Esophagus mucosa (tissue), 1 donor: Measurements from ENCODE around the gene ELMO1. TPM values are rescaled to one million over a fixed set of nuclear protein-coding genes. Genes with fewer than 3 reads are reported as not detected.
A peak's percentile ranks its signal among the peaks of the same experiment; 100 is the strongest.

Experiments used
- ATAC-seq: fragments of 200-7000 bp; cut with Tn5 transposase; one replicate; pipeline ENCODE4 v1.9.1; 2020
- total RNA-seq: library from RNA; stranded (reverse); gene quantifications from one replicate; pipeline ENCODE4 v1.2.4, GENCODE V29; 2023
- donor health status: DM: yes; HTN: yes; CAD: no.

Gene ELMO1
- total RNA-seq, 1 donor from 2014 or later: 4.0 TPM

DNA sequence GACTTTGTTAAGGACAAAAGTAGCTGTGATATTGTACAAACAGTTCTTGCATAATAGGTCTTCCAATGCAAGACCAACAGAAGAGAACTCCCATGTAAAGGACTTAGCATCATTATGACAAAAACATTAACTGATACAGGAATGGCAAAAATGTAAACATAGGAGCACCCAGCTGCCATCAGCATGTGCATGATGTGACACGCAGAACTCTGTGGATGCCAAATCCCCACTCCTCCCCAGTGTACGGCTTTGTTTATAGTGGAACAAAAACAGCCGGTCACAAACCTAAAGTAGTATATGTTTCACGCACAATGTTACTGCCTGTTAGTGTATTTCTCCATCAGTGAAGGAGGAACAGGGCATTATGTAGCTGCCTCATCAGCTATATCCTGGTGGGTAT, 408.3 kb downstream of the ELMO1 start:
- no peak for ATAC-seq

DNA sequence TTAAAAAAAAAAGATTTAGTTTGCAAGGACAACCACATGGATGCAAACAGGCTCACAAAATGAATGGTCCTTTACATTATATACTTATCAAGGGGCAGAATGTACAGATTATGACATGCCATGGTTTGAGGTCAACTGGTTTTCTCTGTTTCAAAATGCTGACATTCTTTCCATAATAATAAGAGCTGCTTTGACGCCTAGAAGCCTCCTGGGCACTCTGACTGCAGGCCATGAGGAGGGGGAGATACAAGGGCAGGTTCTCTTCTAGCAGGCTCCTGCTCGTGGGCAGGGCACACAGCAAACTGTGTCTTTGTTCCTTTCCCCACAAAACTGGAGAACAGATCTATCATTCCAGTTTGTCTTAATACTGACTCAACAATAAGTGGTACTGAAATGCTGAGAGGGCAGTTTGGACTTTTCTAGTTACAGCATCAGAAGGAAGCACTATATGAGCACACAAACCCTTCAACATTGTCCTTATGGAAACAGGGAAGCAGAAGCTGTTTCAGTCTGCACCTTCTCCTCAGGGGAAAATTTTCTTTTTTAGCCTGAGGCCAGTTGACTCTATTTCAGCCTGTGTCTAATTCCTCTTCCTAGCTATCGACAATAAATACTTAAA, 409.4 kb downstream of the ELMO1 start:
- ATAC-seq: no peak

DNA sequence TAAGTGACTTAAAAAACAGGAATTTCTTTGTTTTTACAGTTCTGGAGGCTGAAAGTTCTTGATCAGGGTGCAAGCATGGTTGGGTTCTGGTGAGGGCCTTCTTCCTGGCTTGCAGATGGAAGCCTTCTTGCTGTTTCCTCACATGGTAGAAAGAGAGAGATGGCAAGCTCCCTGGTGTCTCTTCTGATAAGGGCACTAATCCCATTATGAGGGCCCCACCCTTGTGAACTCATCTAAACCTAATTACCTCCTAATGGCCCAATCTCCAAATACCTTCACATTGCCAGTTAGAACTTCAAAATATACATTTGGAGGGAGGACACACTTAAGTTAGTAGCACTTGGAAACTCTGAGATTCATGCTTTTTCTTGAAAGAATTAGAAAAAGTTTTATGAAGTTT, 410.0 kb downstream of the ELMO1 start:
- ATAC-seq: no peak

DNA sequence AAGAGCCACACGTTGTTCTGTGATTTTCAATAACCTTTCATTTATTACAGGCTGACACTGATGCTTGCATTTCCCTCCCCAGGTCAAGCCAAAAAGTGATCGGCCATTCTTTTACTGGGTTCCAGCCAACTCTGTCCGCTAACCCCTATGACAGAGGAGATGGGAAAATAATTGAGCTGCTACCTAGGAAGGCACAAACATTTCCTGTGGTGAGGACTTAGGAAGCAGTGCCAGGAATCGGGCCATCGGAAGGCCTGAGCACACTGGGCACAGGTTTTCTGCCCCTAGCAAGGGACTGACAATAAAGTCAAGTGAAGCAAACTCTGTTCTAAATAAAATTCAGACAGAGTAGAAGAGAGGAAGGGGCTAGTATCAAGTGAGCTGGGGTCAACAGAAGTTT, 411.4 kb downstream of the ELMO1 start:
- no peak for ATAC-seq

DNA sequence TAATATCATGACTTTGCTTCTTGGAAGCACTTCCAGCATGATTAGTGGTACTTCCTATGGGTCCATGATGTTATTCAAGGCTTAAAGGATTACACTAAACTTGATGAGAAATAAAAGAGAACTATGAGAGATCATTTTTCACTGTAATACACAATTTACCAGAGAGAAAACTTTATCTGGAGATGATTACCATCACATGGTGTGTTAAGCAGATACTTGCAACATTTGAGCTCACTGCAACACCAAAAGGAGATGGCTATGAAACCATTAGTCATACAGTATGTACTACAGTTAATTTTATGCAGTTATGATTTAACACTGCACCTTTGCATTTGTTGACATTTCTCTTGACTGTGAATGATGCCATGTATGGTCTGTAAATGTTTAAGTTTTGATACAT, 413.0 kb downstream of the ELMO1 start:
- ATAC-seq: no peak

DNA sequence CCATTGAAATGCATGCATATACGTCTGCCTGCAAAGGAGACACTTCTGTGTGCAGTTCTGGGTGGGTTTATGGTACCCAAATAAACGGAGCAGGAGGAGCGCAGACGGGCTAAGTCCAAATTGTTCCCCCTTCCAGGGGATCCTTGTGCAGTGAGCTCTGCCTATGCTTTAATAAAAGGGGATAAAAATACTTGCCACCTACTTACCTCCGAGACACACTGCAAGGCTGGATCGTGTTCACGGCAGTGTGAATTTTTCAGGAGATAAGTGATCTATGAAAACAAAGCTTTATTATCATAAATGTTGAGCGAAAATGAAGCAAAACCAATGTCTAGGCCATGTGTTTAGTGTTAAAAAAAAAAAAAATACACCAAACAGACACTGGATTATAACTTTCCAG, 415.5 kb downstream of the ELMO1 start:
- ATAC-seq: no peak

DNA sequence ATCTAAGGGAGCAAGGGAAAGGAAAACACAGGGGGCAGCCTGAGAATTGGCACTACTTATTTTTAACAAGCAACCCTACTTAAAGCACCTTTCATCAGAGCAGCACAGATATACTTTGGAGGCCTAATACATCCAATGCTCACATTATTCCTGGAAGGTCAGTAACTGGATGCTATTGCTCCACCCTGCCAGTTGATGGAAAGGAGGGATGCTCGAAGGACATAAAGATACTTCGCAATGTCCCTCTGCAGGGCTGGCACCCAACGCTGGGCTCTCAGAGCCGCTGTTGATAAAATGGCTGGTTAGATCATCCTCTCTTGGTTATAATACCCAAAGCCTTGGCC, 416.4 kb downstream of the ELMO1 start:
- ATAC-seq: no peak

DNA sequence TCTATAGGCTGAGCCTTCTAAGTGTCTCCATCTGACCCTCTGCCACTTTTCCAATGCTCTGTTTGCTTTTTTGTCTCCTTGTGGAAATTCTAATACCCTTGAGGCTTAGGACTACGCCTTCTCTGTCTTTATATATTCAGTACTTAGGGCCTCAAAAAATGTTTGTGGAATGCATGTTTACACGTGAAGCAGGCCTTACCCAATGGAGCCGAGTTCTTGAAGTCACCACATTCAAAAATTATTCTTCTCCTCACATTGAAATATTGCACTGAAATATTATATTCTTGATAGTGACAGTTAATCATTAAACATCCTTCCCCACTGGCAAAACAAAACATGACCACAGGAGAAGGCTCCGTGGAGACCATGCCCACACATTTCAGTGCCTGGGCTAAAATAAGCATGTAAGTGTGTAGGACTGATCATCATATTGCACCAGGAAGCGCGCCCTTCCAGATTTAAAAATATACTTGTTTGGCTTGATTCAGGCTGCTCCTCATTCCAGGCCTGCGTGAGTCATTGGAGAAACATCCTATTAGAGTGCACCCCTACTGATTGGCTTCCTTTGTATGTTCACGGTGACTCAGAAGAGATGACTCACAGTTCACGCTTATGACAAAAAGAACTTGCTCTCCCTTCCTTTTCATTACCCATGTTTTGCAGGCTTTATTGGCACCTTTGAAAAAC, 416.9 kb downstream of the ELMO1 start:
- ATAC-seq: peak; percentile 100

DNA sequence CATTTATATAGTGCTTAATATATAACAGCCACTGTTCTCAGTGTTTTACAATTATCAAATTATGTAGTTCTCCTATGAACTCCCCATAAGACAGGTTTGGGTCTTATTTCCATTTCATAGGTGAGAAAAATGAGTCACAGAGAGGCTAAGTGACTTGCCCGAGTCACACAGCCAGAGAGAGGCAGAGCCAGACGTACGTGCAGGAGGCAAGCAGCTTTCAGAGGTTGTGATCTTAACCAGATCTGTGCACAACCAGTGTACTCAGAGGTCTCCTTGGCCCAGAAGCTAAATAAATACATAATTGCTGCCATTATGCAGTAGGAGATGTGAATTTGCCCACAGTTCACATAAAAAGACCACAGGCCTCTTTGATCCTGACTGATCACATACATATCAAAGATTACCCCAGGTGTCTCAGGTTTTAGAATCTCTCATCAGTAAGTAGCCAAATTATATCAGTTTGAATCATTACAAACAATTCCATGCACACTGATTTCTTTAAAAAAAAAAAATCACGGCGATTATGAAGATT, 419.7 kb downstream of the ELMO1 start:
- ATAC-seq: no peak

DNA sequence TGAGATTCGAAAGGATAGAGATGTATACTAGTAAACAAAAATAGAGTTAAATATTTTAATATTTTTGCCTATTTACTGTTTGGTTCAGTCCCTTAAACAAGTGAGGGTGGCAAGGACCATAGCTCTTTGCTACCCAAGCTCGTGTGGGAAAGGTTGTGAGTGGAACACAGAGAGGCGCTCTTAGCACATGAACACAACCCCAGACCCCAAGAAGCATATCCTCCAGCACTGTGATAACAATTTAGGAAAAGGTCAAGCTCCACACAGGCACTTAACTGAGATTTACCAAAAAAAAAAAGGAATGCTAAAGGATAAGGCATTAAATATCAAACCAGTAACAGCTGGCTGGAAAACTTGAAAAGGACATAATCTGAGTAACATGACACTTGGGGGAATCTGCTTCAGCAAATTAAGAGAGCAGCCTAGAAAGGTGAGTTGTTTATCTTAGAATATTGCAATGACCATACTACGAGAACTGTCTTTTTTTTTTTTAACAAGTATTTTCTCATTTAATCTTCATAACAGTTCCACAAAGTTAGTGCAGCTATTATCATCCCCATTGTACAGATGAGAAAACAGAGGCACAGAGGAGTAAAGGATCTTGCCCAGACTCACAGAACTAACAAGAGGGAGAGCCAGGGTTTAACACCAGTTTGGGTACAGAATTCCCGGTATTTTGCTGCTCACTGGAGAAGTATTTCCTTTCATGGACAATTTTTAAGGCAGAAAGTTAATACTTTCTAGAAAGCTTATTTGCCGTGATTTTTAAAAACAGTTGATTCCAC, 420.9 kb downstream of the ELMO1 start:
- no peak for ATAC-seq

DNA sequence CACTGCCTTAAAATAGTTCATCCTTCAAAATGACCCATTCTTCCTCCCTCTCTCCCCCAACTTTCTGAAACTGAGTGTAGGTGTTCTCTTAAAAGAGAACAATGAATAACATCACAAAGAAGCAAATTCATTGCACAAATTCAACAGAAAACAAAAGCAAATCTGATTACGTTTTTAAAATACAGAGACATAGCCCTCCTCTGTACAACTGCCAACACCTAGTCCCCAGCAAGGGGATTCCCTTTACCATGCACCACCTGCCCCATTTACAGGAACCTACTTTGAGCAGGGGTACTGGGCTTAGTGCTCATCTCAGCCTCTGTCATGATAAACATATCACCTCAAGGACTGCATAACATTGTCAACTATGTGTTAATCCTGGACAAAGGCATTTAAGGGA, 421.6 kb downstream of the ELMO1 start:
- ATAC-seq: no peak

DNA sequence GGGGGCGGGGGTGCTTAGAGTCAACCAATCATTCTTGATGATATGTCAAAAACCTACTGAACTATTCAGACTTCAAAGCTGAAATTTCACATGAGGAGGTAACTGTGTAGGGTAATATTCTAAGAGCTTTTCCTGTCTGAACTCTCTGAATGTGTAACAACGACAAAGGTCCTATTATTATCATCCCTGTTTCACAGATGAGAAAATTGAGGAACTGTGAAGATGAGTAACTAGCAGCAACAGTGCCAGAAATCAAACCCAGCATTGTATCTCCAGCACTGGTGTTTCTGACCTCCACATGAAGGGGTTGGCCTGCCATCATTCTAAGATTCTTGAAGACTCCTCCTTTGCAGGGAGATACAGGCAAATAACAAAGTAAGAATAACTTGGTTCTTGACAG, 429.7 kb downstream of the ELMO1 start:
- ATAC-seq: no peak

DNA sequence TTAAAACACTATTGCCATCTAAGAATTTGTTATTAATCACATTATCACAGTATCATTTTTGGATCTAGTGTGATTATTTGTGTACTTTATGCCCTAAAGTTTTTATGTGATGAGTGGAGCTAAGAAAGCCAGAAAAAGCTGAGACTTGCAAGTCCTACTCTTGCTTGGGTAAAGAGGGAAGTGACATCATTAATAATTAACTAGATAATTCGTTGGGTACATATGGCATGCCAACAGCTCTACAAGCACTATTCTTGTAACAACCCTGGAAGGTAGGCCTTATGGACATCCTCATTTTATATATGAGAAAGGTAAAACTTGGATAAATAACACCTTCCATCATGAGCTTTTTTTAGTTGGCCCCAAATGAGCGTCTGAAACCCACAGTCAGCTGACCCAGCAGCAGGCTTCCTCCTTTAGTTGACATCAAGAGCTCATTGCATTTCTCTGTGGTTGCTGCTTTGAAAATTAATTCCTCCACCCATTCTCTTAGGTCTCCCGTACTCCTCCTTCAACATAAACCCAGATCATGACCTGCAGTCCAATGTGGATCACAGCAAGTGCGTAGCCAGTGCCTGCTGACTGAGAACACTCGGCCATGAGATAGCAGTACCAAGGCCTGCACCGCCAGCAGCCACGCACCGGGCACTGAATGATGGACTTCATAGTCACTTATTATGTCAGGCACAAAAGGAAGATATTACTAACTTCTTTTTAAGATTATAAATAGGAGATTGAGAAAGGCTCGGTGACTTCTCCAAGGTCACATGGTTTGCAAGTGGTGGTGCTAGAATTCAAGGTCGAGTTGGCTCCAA, 432.4 kb downstream of the ELMO1 start:
- no peak for ATAC-seq

DNA sequence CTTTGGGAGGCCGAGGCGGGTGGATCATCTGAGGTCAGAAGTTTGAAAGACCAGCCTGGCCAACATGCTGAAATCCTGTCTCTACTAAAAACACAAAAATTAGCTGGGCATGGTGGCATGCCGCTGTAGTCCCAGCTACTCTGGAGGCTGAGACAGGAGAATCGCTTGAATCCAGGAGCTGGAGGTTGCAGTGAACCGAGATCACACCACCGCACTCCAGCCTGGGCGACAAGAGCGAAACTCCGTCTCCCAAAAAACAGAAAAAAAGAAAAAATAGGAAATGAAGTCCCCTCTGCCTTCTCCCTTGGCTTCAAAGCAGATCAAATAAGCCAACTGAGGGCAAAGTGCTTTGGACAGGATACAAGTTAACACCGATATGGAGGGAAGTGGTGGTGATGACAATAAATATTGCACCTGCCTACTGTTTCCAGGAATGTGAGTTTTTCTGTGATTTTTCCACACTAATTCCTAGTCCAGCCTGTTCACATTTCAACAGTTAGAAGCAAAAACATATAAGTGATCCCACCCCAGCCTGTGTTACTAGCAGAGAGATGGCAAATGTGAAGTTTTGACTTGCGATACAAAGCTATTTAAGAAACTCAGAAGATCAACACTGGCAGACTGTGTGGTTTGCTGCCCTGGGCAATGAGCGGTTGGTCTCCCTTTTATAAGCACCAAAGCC, 433.2 kb downstream of the ELMO1 start:
- no peak for ATAC-seq

DNA sequence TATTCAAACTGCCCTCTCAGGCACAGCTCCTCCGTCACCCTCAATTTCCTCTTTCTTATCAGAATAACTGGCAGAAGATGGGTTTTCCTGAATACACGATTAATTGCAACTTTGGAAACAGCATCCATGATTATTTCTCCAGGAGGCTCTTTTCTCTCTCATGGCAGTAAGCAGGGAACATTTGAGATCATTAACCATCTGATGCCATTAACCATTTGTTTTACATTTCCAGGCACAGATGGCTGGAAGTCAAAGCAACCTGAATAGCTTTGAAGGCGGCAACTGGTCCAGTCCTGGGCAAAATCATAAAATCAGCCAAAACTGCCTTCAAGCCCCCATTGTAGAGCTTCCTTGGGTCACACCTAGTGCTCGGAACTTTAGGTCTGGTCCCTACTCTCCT, 434.9 kb downstream of the ELMO1 start:
- ATAC-seq: no peak

DNA sequence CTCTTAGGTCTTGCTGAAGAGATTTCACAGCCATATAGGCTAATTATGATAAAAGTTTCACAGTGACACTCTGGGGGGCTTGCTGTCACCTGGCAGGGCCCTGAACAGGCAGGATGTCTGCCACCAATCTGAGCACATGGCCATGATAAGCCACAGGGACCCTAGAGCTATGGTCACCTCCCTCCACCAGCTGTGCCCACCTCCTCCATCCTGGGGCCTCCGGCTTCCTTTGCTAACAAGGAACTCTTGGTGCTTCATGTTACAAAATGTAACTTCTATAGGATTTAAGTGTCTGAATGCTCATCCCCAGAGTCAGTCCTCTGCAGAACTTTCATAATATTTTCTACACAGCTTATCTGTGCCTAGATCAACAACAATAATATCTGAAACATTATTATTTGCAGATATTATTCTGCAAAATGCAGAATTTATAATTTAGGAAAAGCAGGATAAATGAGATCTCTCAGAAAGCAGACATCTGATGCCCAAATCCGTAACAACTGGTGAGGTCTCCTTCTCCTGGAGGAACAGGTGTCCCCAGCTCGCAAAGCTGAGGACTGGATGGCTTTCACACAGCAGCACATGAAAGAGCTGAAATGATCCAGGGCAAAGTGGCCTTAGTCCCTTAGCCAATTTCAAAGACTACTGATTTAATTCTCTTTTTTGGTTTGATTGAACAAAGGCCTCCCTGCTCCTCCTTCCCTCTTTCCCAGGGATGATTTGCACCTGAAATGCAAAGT, 437.3 kb downstream of the ELMO1 start:
- no peak for ATAC-seq

DNA sequence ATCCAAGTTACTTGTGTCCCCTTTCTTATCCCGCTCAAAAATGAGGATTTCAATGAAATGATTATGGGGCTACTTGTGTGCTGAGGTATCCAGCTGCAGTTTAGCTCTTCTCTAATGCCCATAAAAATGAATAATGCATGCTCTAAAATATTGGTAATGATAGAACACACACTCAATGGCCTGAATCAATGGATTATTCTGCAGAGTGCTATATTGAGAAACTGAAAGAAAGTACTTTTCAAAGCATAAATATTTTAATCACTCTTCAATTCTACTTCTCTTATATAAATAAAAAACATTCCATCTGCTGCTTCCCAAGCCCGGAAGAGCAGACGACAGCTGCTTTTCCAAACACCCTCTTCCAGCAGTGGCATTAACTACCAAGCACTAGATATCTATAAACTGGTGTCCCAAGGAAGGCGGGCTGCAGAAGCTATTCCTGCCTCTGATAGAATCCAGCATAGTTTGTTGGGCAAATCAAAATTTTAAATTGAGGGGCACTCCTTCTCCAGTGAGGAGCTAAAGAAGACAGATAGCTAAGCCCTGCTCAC, 439.5 kb downstream of the ELMO1 start:
- no peak for ATAC-seq

DNA sequence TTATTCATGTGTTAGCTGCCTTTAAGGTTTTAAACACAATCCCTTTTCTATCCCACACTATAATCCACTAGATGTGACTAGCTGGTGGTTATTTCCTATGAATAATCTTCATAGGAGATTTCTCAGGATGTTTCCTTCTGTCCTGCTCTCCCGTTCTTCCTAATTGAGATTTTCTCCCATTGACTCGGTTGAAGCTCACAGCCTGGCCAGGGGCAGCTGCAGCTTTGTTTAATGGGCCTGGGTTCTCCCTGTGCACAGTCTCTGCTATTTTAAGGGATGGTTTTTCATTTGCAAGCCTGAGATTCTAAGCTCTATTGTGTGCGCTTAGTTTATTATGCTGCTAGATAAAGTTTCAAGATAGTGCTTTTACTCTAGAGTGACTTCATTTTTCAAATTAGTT, 441.0 kb downstream of the ELMO1 start:
- no peak for ATAC-seq

DNA sequence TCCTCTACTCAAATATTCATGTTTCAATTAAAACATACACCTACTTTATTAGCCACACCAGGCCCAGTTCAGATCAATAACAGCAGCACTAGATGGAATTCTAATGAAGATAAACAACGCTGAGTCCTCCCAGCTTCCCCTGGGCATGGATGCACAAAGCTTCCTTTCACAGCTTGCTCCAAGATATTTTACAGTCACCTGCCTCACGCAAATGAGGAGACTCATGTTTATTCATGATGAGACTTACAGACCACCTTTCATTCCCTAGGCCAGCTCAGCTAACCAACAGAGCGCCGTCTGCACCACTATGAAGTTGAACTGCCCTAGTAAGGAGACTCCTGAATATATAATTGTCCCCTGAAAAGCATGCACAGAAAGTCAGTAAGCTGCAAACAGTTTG, 441.4 kb downstream of the ELMO1 start:
- no peak for ATAC-seq

DNA sequence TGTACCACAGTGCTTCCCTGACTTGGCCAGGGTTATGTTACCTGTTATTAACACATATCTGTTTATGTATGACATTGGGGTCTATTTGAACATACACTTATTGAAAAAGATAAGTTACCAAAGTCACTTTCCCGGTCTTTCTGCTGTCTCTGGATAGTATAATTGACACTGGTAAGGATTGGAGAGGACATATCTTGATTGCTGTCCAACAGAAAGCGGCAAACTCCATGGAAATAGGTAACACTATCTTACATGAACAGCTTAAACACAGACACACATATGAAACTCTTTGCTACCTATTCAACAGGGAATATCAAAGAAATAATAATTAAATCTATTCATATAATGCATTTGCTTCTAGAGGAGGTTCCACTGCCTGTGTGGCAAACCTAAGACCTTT, 441.9 kb downstream of the ELMO1 start:
- no peak for ATAC-seq

DNA sequence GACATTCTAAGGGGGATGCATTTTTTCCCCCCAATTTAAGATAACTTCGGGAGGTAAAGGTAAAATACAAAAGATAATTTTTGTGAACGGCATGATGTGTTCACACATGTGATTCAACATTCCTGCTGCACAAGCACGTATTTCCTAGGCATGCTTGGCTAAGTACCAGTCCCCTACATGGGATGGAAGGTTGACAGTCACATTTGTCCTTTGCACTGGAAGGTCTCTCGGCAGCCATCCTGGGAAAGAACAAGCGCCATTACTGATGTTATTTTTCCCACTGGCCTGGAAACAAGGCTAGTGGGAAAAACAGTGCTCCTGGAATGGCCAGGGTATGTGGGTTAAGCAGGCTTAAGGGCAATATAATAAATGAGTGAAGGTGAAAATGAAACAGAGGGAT, 448.2 kb downstream of the ELMO1 start:
- no peak for ATAC-seq
